ENCODE results near the gene STUB1.

Gene STUB1

GRCh38 chr16:648781-649589 is 31.2 kb upstream of the STUB1 start, which contains the start of gene WDR90:
Gene WDR90 (plus strand): TSS chr16:649365. CDS start chr16:649417, 52 bp downstream.
- peak; percentile 99 for DNase-seq (ENCODE audit: low spot score)
- no peak for TF ChIP-seq CTCF (IDR thresholded peaks at IDR 0.05; ENCODE audit: borderline replicate concordance, control extremely low read depth, extremely low read depth, insufficient read depth, missing control alignments)
- in situ Hi-C loops (cut with MboI; ENCODE audit: low sequenced_read_pairs, unreplicated experiment): no loop called here

- peak; percentile 45 for DNase-seq (ENCODE audit: low spot score)
- in situ Hi-C loops (cut with MboI; ENCODE audit: low sequenced_read_pairs, unreplicated experiment): no loop called here
- TF ChIP-seq CTCF (IDR thresholded peaks at IDR 0.05; ENCODE audit: borderline replicate concordance, control extremely low read depth, extremely low read depth, insufficient read depth, missing control alignments): no peak
These were observed 30.6 kb upstream of the STUB1 start for GRCh38 chr16:649631-650030.

- no peak for DNase-seq (ENCODE audit: low spot score)
- in situ Hi-C loops (cut with MboI; ENCODE audit: low sequenced_read_pairs, unreplicated experiment): no loop called here
- TF ChIP-seq CTCF (IDR thresholded peaks at IDR 0.05; ENCODE audit: borderline replicate concordance, control extremely low read depth, extremely low read depth, insufficient read depth, missing control alignments): no peak
These were observed 28.4 kb upstream of the STUB1 start for GRCh38 chr16:651844-652243.

- no peak for TF ChIP-seq CTCF (IDR thresholded peaks at IDR 0.05; ENCODE audit: borderline replicate concordance, control extremely low read depth, extremely low read depth, insufficient read depth, missing control alignments)
- in situ Hi-C loops (cut with MboI; ENCODE audit: low sequenced_read_pairs, unreplicated experiment): no loop called here
- DNase-seq (ENCODE audit: low spot score): no peak
These were observed 27.5 kb upstream of the STUB1 start for GRCh38 chr16:652454-653305.

- no peak for TF ChIP-seq CTCF (IDR thresholded peaks at IDR 0.05; ENCODE audit: borderline replicate concordance, control extremely low read depth, extremely low read depth, insufficient read depth, missing control alignments)
- DNase-seq (ENCODE audit: low spot score): no peak
- in situ Hi-C loops (cut with MboI; ENCODE audit: low sequenced_read_pairs, unreplicated experiment): no loop called here
These were observed 26.2 kb upstream of the STUB1 start for GRCh38 chr16:654034-654433.

- DNase-seq (ENCODE audit: low spot score): no peak
- TF ChIP-seq CTCF (IDR thresholded peaks at IDR 0.05; ENCODE audit: borderline replicate concordance, control extremely low read depth, extremely low read depth, insufficient read depth, missing control alignments): no peak
- in situ Hi-C loops (cut with MboI; ENCODE audit: low sequenced_read_pairs, unreplicated experiment): no loop called here
These were observed 22.7 kb upstream of the STUB1 start for GRCh38 chr16:657487-657886.
